HG03442 (cell line): Measurements from ENCODE around the gene RIPOR3.
"Not testable (repeated sequence)": the region's sequence is repeated elsewhere in the genome, so short reads cannot be mapped to it uniquely, and the experiment has no call there.

Source experiments
- ATAC-seq: cut with Tn5 transposase; IDR thresholded peaks from one replicate; pipeline ENCODE4 v1.9.1; 2021; ENCODE audit warnings: mild to moderate bottlenecking, moderate library complexity; ENCODE audit not compliant: unreplicated experiment

Gene RIPOR3

GRCh38 chr20:50610212-50610718 is 81.1 kb downstream of the RIPOR3 start:
- ATAC-seq: no peak

GRCh38 chr20:50609438-50609989 is 81.8 kb downstream of the RIPOR3 start:
- ATAC-seq: no peak

GRCh38 chr20:50608750-50609104 is 82.6 kb downstream of the RIPOR3 start:
- no peak for ATAC-seq

GRCh38 chr20:50607850-50608749 is 83.2 kb downstream of the RIPOR3 start:
- no peak for ATAC-seq

GRCh38 chr20:50607436-50607835 is 83.9 kb downstream of the RIPOR3 start:
- no peak for ATAC-seq

- ATAC-seq: no peak
These were observed 86.2 kb downstream of the RIPOR3 start for GRCh38 chr20:50605136-50605535.

GRCh38 chr20:50604451-50604850 is 86.9 kb downstream of the RIPOR3 start:
- ATAC-seq: no peak

- no peak for ATAC-seq
These were observed 88.8 kb downstream of the RIPOR3 start for GRCh38 chr20:50602432-50603088.

- ATAC-seq: no peak
These were observed 89.6 kb downstream of the RIPOR3 start for GRCh38 chr20:50601511-50602431.

- ATAC-seq: no peak
These were observed 91.0 kb downstream of the RIPOR3 start for GRCh38 chr20:50600281-50600895.

GRCh38 chr20:50598768-50599167 is 92.6 kb downstream of the RIPOR3 start:
- not testable (repeated sequence) for ATAC-seq

- ATAC-seq: no peak
These were observed 93.3 kb downstream of the RIPOR3 start for GRCh38 chr20:50598074-50598473.

GRCh38 chr20:50597406-50597969 is 93.9 kb downstream of the RIPOR3 start:
- ATAC-seq: no peak

- ATAC-seq: no peak
These were observed 94.7 kb downstream of the RIPOR3 start for GRCh38 chr20:50596694-50597021.

- no peak for ATAC-seq
These were observed 95.2 kb downstream of the RIPOR3 start for GRCh38 chr20:50595988-50596693.

- ATAC-seq: no peak
These were observed 95.9 kb downstream of the RIPOR3 start for GRCh38 chr20:50595433-50595895.

- ATAC-seq: no peak
These were observed 96.5 kb downstream of the RIPOR3 start for GRCh38 chr20:50594591-50595432.

- ATAC-seq: no peak
These were observed 97.1 kb downstream of the RIPOR3 start for GRCh38 chr20:50594231-50594590.

- ATAC-seq: no peak
These were observed 98.4 kb downstream of the RIPOR3 start for GRCh38 chr20:50593005-50593335.
